ENCODE measurements around the gene CDT1.
"Not testable (repeated sequence)": the region's sequence is repeated elsewhere in the genome, so short reads cannot be mapped to it uniquely, and the experiment has no call there.

CDT1 gene

GRCh38 chr16:88769617-88770460, 33.8 kb upstream of the CDT1 start:
- peak; percentile 51 for DNase-seq

- no peak for DNase-seq
Measured at GRCh38 chr16:88770461-88771293, 32.9 kb upstream of the CDT1 start.

GRCh38 chr16:88771294-88771772, 32.3 kb upstream of the CDT1 start:
- no peak for DNase-seq

- DNase-seq = not testable (repeated sequence)
Measured at GRCh38 chr16:88771781-88772180, 31.8 kb upstream of the CDT1 start.

- DNase-seq = no peak
Measured at GRCh38 chr16:88772871-88773811, 30.4 kb upstream of the CDT1 start.

GRCh38 chr16:88773812-88774291, 29.7 kb upstream of the CDT1 start:
- no peak for DNase-seq

- no peak for DNase-seq
Measured at GRCh38 chr16:88774544-88775393, 28.8 kb upstream of the CDT1 start.

- no peak for DNase-seq
Measured at GRCh38 chr16:88775825-88776224, 27.8 kb upstream of the CDT1 start.

GRCh38 chr16:88777471-88778270, 25.9 kb upstream of the CDT1 start:
- DNase-seq = no peak

GRCh38 chr16:88778271-88778525, 25.4 kb upstream of the CDT1 start:
- DNase-seq = no peak

GRCh38 chr16:88778541-88779065, 25.0 kb upstream of the CDT1 start:
- no peak for DNase-seq

GRCh38 chr16:88779406-88780141, 24.0 kb upstream of the CDT1 start:
- DNase-seq = no peak

- no peak for DNase-seq
Measured at GRCh38 chr16:88780142-88781062, 23.2 kb upstream of the CDT1 start.

GRCh38 chr16:88781140-88782077, 22.2 kb upstream of the CDT1 start:
- DNase-seq = no peak

- DNase-seq = no peak
Measured at GRCh38 chr16:88782454-88783390, 20.9 kb upstream of the CDT1 start.

- no peak for DNase-seq
Measured at GRCh38 chr16:88783391-88784073, 20.1 kb upstream of the CDT1 start.

All from NCI-H1436 (cell line).